ENCODE measurements around the gene LAMA5.
A peak's percentile ranks its signal among the peaks of the same experiment; 100 is the strongest.

LAMA5 gene

DNA sequence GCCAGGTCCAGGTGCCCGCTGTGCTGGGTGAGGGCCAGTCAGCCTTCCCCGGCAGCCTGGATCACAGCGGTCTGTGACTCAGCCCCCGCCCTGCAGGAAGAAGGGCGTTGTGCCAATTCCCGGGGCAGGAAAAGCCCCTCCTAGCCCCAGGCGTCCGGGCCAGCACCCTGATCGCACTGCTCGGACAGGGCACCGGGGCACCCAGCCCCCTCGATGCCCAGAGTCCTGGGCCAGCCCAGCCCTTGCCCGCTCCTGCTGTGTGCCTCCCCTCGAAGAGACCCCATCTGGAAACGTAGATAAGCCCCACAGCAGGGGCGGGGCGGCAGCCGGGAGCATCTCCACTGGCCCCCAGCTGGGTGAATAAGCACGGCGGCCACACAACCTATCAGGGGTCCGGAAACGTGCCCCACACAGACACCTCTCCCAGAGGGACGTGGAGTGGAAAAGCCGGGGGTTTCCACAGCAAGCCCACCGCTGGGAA, 9.9 kb downstream of the LAMA5 start:
- Histone ChIP-seq H3K9me3 (ENCODE audit: low read length) (no peaks in the 10 kb centered on the region), H3K36me3 (ENCODE audit: insufficient read depth, low read length) (no peaks in the 10 kb centered on the region), H3K27me3 (ENCODE audit: control insufficient read depth in 1 of 2, insufficient read depth in 2 of 2, low read length in 2 of 2) (no peaks in the 10 kb centered on the region), H3K27ac (ENCODE audit: low read depth, low read length) (peak overlapping the region; percentile 82), H3K4me3 (ENCODE audit: low read depth in 1 of 2, low read length in 2 of 2) (peak overlapping the region in 1 of 2 donors; percentile 5), H3K9ac (ENCODE audit: low read length) (no peak overlapping the region), H3K4me1 (ENCODE audit: insufficient read depth, low read length) (peaks cover 83% of the 10 kb centered on the region)

DNA sequence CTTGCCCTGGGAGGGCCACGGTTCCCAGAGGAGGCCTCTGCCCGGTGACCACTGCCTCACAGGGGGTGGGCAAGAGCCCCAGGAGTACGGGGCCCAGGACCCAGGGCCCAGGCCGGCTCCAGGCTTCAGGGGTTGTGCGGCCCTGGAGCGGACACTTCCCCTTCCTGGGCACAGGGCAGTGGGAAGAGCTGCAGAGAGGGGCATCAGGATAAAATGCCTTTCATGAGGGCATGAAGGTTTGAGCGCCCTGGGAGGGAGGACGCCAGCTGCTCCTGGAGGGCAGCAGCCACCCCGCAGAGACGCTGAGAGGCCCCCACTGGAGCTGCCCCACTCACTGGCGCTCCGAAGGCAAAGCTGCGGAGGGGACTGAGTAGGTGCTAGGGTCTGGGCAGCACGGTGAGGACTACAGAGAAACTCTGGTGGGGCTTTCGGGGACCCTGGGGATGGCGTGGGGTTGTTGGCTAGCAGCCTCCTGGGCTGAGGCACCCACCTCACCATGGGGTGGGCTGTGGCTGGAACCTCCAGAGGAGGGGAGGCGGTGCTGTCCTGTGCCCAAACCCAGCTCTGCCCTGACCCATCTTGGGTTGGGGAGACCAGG, 10.4 kb downstream of the LAMA5 start:
- Histone ChIP-seq H3K27me3 (ENCODE audit: control insufficient read depth in 1 of 2, insufficient read depth in 2 of 2, low read length in 2 of 2) (no peaks in the 10 kb centered on the region), H3K36me3 (ENCODE audit: insufficient read depth, low read length) (no peaks in the 10 kb centered on the region), H3K9me3 (ENCODE audit: low read length) (no peaks in the 10 kb centered on the region), H3K9ac (ENCODE audit: low read length) (peak overlapping the region; percentile 71), H3K4me3 (ENCODE audit: low read depth in 1 of 2, low read length in 2 of 2) (peak overlapping the region; percentile 6 to 41), H3K4me1 (ENCODE audit: insufficient read depth, low read length) (peaks cover 79% of the 10 kb centered on the region), H3K27ac (ENCODE audit: low read depth, low read length) (peak overlapping the region; percentile 82)

DNA sequence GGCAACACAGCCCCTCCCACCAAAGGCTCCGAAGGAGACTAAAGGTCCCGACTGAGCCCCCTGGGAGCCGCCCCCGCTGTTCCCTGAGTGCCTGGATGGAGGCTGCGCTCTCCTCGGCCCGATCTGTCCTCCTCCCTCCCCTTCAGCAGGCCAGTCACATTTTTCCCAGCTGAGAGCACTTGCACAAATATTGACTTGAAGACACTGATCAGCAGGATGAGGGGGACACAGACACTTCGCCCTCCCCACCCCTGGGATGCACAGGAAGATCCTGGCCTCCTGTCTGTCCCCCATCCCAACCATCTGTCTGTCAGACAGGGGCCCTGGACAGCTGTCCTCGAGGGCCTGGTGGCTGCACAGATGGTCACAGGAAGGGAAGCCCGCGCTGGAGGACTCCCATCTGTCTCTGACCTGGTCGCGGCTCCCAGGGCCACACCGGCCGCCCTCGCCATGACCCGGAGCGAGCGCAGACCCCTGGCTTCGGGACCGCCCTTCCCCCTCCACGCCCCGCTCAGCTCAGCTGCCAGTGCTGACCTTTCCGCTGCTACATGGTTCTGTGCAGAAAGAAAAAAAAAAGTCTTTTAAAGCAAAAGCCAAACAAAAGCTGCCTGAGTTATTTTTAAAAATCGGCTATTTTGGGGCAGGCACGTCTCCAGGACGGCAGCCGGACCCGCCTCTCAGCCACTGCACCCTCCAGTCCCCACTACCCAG, 11.1 kb downstream of the LAMA5 start:
- Histone ChIP-seq H3K36me3 (ENCODE audit: insufficient read depth, low read length) (peaks cover 5% of the 10 kb centered on the region), H3K9me3 (ENCODE audit: low read length) (no peaks in the 10 kb centered on the region), H3K4me1 (ENCODE audit: insufficient read depth, low read length) (peaks cover 72% of the 10 kb centered on the region), H3K27me3 (ENCODE audit: control insufficient read depth in 1 of 2, insufficient read depth in 2 of 2, low read length in 2 of 2) (no peaks in the 10 kb centered on the region), H3K27ac (ENCODE audit: low read depth, low read length) (peak overlapping the region; percentile 82), H3K4me3 (ENCODE audit: low read depth in 1 of 2, low read length in 2 of 2) (peak overlapping the region; percentile 6 to 41), H3K9ac (ENCODE audit: low read length) (peak overlapping the region; percentile 71)

DNA sequence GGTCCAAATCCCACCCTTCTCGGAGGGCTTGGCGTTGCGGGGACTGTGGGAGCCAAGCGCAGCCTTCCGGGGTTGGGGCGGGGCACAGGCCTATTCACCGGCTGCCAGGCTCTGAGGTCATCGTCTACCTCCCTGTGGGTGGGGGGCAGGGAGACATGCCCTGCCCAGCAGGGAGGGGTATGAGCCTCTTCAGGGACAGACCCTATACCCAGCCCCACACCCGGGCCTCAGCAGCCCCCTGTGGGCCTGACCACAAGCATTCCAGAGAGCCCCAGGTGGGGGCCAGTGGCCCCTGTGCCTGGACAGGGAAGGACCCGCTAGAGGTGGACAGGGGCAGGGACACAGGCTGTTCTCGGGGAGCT, 11.6 kb downstream of the LAMA5 start:
- H3K9me3 ChIP-seq (ENCODE audit: low read length), result no peaks in the 10 kb centered on the region
- peak overlapping the region in 1 of 2 donors; percentile 31 for H3K4me3 ChIP-seq (ENCODE audit: low read depth in 1 of 2, low read length in 2 of 2)
- peaks cover 68% of the 10 kb centered on the region for H3K4me1 ChIP-seq (ENCODE audit: insufficient read depth, low read length)
- H3K27me3 ChIP-seq (ENCODE audit: control insufficient read depth in 1 of 2, insufficient read depth in 2 of 2, low read length in 2 of 2), result no peaks in the 10 kb centered on the region
- peak overlapping the region; percentile 82 for H3K27ac ChIP-seq (ENCODE audit: low read depth, low read length)
- H3K36me3 ChIP-seq (ENCODE audit: insufficient read depth, low read length), result peaks cover 11% of the 10 kb centered on the region
- peak overlapping the region; percentile 71 for H3K9ac ChIP-seq (ENCODE audit: low read length)

DNA sequence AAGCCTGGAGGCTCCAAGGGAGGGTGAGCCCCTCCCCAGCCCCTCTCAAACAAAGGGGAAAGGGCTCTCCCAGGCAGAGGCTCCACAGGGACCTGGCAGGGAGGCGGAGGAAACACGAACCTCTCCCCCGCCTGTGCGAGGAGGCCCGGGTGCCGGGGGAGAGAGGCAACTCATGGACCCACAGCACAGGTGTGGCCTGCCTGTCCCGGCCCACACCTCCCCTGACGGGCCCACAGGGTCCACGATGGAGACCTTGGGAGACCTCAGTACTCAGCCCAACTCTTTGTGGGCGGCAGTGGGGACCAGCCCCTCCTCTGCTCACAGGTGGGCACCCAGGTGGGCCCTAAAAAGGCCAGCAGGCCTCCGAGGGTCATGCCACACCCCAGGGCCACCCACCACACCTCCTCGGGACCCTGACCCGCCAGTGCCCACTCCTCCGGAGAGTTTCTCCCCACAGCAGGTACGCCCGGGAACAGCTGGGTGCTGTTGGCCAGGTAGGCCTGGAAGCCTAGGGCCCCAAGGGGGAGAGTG, 12.2 kb downstream of the LAMA5 start:
- peak overlapping the region; percentile 71 for H3K9ac ChIP-seq (ENCODE audit: low read length)
- H3K9me3 ChIP-seq (ENCODE audit: low read length), result no peaks in the 10 kb centered on the region
- H3K27ac ChIP-seq (ENCODE audit: low read depth, low read length), result peak overlapping the region; percentile 82
- H3K27me3 ChIP-seq (ENCODE audit: control insufficient read depth in 1 of 2, insufficient read depth in 2 of 2, low read length in 2 of 2), result no peaks in the 10 kb centered on the region
- H3K36me3 ChIP-seq (ENCODE audit: insufficient read depth, low read length), result peaks cover 12% of the 10 kb centered on the region
- peaks cover 68% of the 10 kb centered on the region for H3K4me1 ChIP-seq (ENCODE audit: insufficient read depth, low read length)
- peak overlapping the region in 1 of 2 donors; percentile 31 for H3K4me3 ChIP-seq (ENCODE audit: low read depth in 1 of 2, low read length in 2 of 2)

DNA sequence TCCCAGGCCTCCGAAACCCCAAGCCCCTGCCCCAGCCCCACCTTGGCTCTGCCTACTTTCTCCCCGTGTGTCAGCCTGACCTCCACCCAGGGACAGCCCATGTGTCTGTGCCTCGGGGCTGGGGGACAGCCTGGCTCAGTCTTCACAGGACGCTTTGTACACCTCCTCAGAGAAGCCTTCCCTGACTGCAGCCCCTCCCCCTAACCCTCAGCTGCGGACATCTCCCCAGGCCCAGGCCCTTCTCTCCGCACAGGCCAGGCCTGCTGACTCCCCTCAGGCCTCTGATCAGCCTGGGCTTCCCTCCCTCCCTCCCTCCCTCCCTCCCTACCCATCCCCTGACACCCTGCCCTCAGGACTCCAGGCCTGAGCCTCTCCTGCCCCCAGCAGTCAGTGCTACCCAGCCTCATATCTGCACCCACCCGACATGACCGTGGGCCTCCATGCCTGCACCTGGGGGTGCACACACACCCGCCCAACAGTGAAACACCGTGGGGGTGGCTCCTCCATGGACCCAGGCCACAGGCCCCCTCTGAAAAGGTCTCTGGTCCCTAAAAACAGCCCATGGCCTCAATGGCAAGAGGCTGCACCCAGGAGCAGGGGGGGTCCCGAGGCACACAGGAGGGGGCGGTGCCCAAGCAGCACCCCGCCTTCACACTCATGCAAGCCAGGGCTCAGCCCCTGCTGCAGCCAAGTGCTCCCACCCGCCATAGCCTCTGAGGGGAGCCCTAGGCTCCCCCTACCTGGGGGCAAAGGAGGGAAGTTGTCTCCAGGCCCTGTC, 12.9 kb downstream of the LAMA5 start:
- Histone ChIP-seq H3K36me3 (ENCODE audit: insufficient read depth, low read length) (peaks cover 12% of the 10 kb centered on the region), H3K9ac (ENCODE audit: low read length) (peak overlapping the region; percentile 71), H3K27ac (ENCODE audit: low read depth, low read length) (peak overlapping the region; percentile 86), H3K4me3 (ENCODE audit: low read depth in 1 of 2, low read length in 2 of 2) (no peak overlapping the region), H3K27me3 (ENCODE audit: control insufficient read depth in 1 of 2, insufficient read depth in 2 of 2, low read length in 2 of 2) (no peaks in the 10 kb centered on the region), H3K4me1 (ENCODE audit: insufficient read depth, low read length) (peaks cover 63% of the 10 kb centered on the region), H3K9me3 (ENCODE audit: low read length) (no peaks in the 10 kb centered on the region)

DNA sequence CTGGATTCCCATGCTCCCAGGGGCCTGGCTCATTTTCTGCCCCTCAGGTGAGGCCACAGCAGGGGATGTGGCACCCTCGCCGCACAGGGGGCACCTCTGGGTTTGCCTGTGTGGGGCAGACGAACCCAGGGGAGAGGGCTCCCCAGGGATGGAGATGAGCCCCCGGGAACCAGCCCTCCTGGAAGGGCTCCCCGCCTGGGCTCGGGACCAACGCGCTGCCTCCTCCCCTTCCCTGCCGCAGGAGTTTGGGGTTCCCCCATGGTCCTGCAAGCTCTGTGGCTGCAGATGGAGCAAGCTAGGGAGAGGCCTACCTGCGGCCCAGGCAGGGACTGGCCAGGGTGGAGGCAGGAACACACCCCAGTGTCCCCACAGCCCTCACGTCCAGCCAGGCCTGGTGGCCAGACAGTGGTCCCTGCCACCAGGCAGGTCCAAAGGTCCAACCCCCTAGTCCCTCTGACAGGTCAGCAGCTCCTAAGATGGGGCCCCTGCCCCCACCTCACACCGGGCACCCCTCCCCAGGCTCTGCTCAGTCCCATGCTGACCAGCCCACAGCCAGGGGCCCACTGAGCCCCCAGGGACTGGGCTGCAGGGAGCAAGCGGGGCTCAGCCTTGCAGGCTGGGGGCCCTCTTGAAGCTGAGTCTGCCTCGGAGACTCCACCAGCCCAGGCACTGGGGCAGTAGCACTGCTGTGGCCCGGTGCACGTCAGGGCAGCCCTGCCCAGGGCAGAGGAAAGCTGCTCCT, 13.7 kb downstream of the LAMA5 start:
- Histone ChIP-seq H3K36me3 (ENCODE audit: insufficient read depth, low read length) (peaks cover 12% of the 10 kb centered on the region), H3K9ac (ENCODE audit: low read length) (no peak overlapping the region), H3K4me3 (ENCODE audit: low read depth in 1 of 2, low read length in 2 of 2) (no peak overlapping the region), H3K27me3 (ENCODE audit: control insufficient read depth in 1 of 2, insufficient read depth in 2 of 2, low read length in 2 of 2) (no peaks in the 10 kb centered on the region), H3K9me3 (ENCODE audit: low read length) (no peaks in the 10 kb centered on the region), H3K4me1 (ENCODE audit: insufficient read depth, low read length) (peaks cover 55% of the 10 kb centered on the region), H3K27ac (ENCODE audit: low read depth, low read length) (peak overlapping the region; percentile 86)

DNA sequence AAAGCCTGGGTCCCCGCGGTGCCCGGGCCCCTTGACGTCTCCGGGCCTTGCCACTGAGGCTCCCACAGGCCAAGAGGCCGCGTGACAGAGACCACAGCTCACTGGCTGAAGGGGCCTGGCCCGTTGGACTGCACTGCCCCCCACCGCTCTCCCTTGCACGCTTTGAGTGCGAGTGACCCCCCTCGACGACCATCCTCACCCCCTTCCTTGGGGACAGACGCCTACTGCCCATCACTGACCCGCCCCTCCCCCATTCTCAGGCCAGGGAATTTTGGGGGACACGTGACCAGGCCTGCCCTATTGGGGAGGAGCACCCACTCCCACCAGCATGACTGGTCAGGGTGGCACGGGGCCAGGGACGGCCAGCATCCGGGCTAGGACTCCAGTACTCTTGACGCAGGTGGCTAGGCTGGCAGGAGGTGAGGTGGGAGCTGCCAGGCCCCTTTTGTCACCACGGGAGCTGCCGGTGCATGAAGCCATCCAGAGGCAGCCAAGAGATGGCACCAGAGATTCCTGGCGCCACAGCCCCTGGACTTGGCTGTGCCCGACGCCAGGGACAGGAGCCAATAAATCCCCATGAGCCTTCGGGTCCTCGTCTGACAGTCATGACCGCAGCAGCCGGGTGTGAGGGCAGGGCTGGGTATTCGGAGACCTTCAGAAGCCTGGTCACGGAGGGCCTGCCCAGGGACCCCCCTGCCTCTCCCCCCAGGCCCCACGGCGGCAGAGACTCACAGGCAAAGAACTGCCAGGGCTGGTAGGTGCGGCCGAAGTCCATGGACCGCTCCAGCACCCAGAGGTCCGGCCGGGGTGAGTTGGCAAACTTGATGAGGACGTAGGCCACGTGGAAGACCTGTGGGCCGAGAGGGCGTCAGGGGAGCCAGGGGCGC, 14.5 kb downstream of the LAMA5 start:
- H3K27ac ChIP-seq (ENCODE audit: low read depth, low read length), result peak overlapping the region; percentile 86
- H3K36me3 ChIP-seq (ENCODE audit: insufficient read depth, low read length), result peaks cover 16% of the 10 kb centered on the region
- H3K4me1 ChIP-seq (ENCODE audit: insufficient read depth, low read length), result peaks cover 47% of the 10 kb centered on the region
- no peaks in the 10 kb centered on the region for H3K27me3 ChIP-seq (ENCODE audit: control insufficient read depth in 1 of 2, insufficient read depth in 2 of 2, low read length in 2 of 2)
- H3K9ac ChIP-seq (ENCODE audit: low read length), result no peak overlapping the region
- no peaks in the 10 kb centered on the region for H3K9me3 ChIP-seq (ENCODE audit: low read length)
- no peak overlapping the region for H3K4me3 ChIP-seq (ENCODE audit: low read depth in 1 of 2, low read length in 2 of 2)

DNA sequence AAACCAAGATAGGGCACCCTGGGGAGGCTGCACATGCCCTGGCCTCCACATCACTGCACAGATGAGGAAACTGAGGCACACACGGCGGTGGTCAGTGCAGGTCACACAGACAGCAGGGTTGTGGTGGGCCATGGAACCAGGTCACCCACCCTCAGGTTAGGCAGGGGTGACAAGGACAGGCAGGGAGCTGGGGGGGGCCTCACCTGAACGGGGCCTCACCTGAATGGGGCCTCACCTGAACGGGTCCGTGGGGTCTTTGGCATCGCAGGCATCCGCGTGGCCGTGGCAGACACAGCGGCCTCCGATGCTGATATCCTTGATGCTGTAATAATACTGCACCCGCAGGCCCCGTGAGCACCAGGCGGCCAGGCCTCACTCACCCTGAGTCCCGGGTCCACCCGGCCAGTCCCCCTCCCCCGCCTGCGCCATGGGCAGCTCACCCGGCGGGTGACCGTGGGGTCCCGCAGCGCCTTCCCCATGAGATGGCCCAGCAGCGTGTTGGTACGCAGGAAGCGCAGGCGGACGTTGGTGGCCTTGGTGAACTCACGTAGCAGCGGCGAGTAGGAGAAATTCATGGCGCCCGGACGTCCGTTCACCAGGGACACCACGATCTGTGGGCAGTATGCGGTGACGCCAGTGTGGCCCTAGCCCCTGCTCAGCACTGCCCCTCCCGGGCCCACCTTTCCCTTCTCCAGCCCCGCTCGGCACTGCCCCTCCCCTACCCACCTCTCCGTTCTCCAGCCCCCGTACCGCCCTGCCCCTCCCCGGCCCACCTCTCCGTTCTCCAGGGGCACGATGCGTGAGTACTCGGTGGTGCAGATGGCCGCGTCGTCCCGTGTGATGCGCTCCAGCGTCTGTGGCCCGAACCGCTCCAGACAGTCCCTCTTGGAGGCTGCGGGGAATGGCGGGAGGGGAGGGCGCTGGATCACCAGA, 15.4 kb downstream of the LAMA5 start:
- H3K27ac ChIP-seq (ENCODE audit: low read depth, low read length), result peak overlapping the region; percentile 86
- H3K4me1 ChIP-seq (ENCODE audit: insufficient read depth, low read length), result peaks cover 38% of the 10 kb centered on the region
- no peak overlapping the region for H3K9ac ChIP-seq (ENCODE audit: low read length)
- H3K4me3 ChIP-seq (ENCODE audit: low read depth in 1 of 2, low read length in 2 of 2), result no peak overlapping the region
- peaks cover 18% of the 10 kb centered on the region for H3K36me3 ChIP-seq (ENCODE audit: insufficient read depth, low read length)
- no peaks in the 10 kb centered on the region for H3K9me3 ChIP-seq (ENCODE audit: low read length)
- H3K27me3 ChIP-seq (ENCODE audit: control insufficient read depth in 1 of 2, insufficient read depth in 2 of 2, low read length in 2 of 2), result no peaks in the 10 kb centered on the region
